BJ (cell line): ENCODE measurements around the gene NAP1L1. TPM values are rescaled to one million over a fixed set of nuclear protein-coding genes. Genes with fewer than 3 reads are reported as not detected.

Experiments used
- CTCF ChIA-PET: fragments of 350-600 bp; formaldehyde crosslinking; extraction: SDS; loops from one replicate; lab custom pipeline; 2021; ENCODE audit warnings: antibody characterized with exemption, inconsistent platforms; lab: Yijun Ruan, JAX
- POLR2A ChIA-PET: fragments of 300-600 bp; sonication (Branson Sonifier 250); formaldehyde crosslinking; extraction: SDS; loops from one replicate; lab custom pipeline; 2021; ENCODE audit warnings: antibody characterized with exemption; lab: Charles Lee
- DNase-seq: peaks from one replicate; pipeline ENCODE4 v3.0.0-alpha.2; 2011; ENCODE audit warnings: low read depth
- H3K27me3 ChIP-seq: 2 replicates; pipeline ENCODE4 v1.6.0; 2011; ENCODE audit warnings: low read length; ENCODE audit not compliant: control insufficient read depth, insufficient read depth
- H3K36me3 ChIP-seq: 2 replicates; pipeline ENCODE4 v1.5.1; 2011; ENCODE audit warnings: low read length; ENCODE audit not compliant: control insufficient read depth, insufficient read depth
- H3K4me3 ChIP-seq: 2 replicates; pipeline ENCODE4 v1.5.1; 2011; ENCODE audit warnings: low read depth, mild to moderate bottlenecking, control low read depth, low read length
- CTCF ChIP-seq: IDR thresholded peaks from 2 replicates; pipeline ENCODE4 v1.5.1; 2011; ENCODE audit warnings: low read depth, mild to moderate bottlenecking, control low read depth, inconsistent platforms, low read length, moderate library complexity; ENCODE audit not compliant: insufficient read depth
- polyA plus RNA-seq: library from polyadenylated mRNA; depleted of rRNA; stranded (reverse); fragments of >200 nt; gene quantifications from 2 replicates; pipeline ENCODE4 v1.2.3, GENCODE V29; 2011

NAP1L1 gene
- polyA plus RNA-seq, 1 experiment, result 111 TPM

GRCh38 chr12:76084863-76085519 is 506 bp upstream of the NAP1L1 start:
- ChIA-PET POLR2A (no interaction called here), CTCF (interaction anchor here (1.0 kb wide), 1 partner anchor 19 kb away, joined by 3 read pairs; no protein-coding TSS in a partner anchor)
- no peak for DNase-seq
- no peaks in the 10 kb centered on the region for H3K27me3 ChIP-seq
- no peaks in the 10 kb centered on the region for H3K36me3 ChIP-seq
- peak; percentile 46 for TF ChIP-seq CTCF
- H3K4me3 ChIP-seq, result peak overlapping the region; percentile 89

- Histone ChIP-seq H3K36me3 (no peaks in the 10 kb centered on the region), H3K27me3 (no peaks in the 10 kb centered on the region), H3K4me3 (peak overlapping the region; percentile 89)
- no peak for DNase-seq
- no peak for TF ChIP-seq CTCF
- ChIA-PET POLR2A (interaction anchor here (0.6 kb wide), 3 partner anchors 26 to 626 kb away, joined by 3 to 6 read pairs (median 4); partner anchors contain the start of gene BBS10), CTCF (interaction anchor here (0.6 kb wide), 1 partner anchor 17 kb away, joined by 4 read pairs; no protein-coding TSS in a partner anchor)
Measured at GRCh38 chr12:76083246-76083903, 1.1 kb downstream of the NAP1L1 start.

- Histone ChIP-seq H3K4me3 (no peak overlapping the region), H3K36me3 (no peaks in the 10 kb centered on the region), H3K27me3 (no peaks in the 10 kb centered on the region)
- POLR2A ChIA-PET, result no interaction called here
- CTCF ChIA-PET, result no interaction called here
- DNase-seq, result no peak
- no peak for TF ChIP-seq CTCF
Measured at GRCh38 chr12:76081909-76082308, 2.6 kb downstream of the NAP1L1 start.

GRCh38 chr12:76080729-76081415 is 3.6 kb downstream of the NAP1L1 start:
- Histone ChIP-seq H3K4me3 (no peak overlapping the region), H3K36me3 (no peaks in the 10 kb centered on the region), H3K27me3 (no peaks in the 10 kb centered on the region)
- ChIA-PET CTCF (no interaction called here), POLR2A (no interaction called here)
- DNase-seq, result no peak
- no peak for TF ChIP-seq CTCF
